Peyer's patch (tissue), 4 donors: ENCODE measurements around the gene FRS2. TPM values are rescaled to one million over a fixed set of nuclear protein-coding genes. Genes with fewer than 3 reads are reported as not detected.

ENCODE experiments used
- DNase-seq, 3 donors: peaks; one replicate each; pipeline ENCODE4 v3.0.0-alpha.2; 2017 to 2019
- H3K27ac ChIP-seq, 4 donors: fragments of 200-600 bp; sonication (generic); one replicate each; pipeline ENCODE4 v1.5.1; 2016 to 2019
- H3K27me3 ChIP-seq, 2 donors: fragments of 200-600 bp; sonication (generic); one replicate each; pipeline ENCODE4 v1.5.1; 2019
- H3K36me3 ChIP-seq, 3 donors: fragments of 200-600 bp; sonication (generic); one replicate each; pipeline ENCODE4 v1.5.1; 2016 to 2019
- H3K4me1 ChIP-seq, 4 donors: fragments of 200-600 bp; sonication (generic); one replicate each; pipeline ENCODE4 v1.5.1; 2016 to 2019
- H3K4me3 ChIP-seq, 4 donors: fragments of 200-600 bp; sonication (generic); 1 replicate in 3 of 4; 2 replicates in 1 of 4; pipeline ENCODE4 v1.5.1; 2016 to 2019; ENCODE audit warnings: mild to moderate bottlenecking in 1 of 4
- H3K9me3 ChIP-seq, 4 donors: fragments of 200-600 bp; sonication (generic); one replicate each; pipeline ENCODE4 v1.5.1; 2016 to 2019; ENCODE audit warnings: mild to moderate bottlenecking in 1 of 4
- POLR2A ChIP-seq, 2 donors: fragments of 450-650 bp; IDR thresholded peaks; one replicate each; pipeline ENCODE4 v1.5.1; 2017; ENCODE audit warnings: antibody characterized with exemption in 2 of 2, mild to moderate bottlenecking in 2 of 2, moderate library complexity in 2 of 2
- total RNA-seq, 4 donors: library from RNA; depleted of rRNA; stranded (reverse); fragments of >200 nt; gene quantifications; one replicate each; pipeline ENCODE4 v1.1.0, GENCODE V29; 2016
- TF ChIP-seq, protein P1 (sequence below), 6 experiments: fragments of 450-650 bp in 4 of 6; fragments of 200-600 bp in 2 of 6; sonication (generic) in 1 of 6; IDR thresholded peaks; one replicate each; pipeline ENCODE4 v1.5.1; 2017 to 2019; ENCODE audit warnings: antibody characterized with exemption in 6 of 6, mild to moderate bottlenecking in 3 of 6, moderate library complexity in 1 of 6

Gene FRS2
- total RNA-seq, 4 donors from 2014 or later, result 14.6 to 64.4 (median 43.2) TPM

DNA sequence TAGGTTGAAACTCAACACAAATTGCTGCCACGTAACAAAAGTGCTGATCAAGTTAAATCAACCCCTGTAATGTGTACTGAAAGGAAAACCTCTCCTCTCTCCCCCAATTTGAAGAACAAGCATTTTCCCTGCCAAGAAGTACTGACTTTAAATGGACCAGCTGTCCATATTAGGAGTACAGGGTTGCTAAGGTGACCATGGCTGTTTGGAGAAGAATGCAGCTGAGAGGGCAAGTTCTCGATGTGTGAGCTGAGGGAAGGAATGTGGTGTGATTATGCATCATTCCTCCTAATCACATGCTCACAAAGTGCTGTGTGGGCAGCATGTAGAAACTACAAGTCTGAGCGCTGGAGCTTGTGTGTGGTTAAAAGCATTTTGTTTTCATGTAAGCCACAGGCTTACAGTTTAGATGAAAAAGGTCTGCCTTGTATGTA is 64.2 kb downstream of the FRS2 start:
- TF ChIP-seq, protein P1, sequence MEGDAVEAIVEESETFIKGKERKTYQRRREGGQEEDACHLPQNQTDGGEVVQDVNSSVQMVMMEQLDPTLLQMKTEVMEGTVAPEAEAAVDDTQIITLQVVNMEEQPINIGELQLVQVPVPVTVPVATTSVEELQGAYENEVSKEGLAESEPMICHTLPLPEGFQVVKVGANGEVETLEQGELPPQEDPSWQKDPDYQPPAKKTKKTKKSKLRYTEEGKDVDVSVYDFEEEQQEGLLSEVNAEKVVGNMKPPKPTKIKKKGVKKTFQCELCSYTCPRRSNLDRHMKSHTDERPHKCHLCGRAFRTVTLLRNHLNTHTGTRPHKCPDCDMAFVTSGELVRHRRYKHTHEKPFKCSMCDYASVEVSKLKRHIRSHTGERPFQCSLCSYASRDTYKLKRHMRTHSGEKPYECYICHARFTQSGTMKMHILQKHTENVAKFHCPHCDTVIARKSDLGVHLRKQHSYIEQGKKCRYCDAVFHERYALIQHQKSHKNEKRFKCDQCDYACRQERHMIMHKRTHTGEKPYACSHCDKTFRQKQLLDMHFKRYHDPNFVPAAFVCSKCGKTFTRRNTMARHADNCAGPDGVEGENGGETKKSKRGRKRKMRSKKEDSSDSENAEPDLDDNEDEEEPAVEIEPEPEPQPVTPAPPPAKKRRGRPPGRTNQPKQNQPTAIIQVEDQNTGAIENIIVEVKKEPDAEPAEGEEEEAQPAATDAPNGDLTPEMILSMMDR (IDR thresholded peaks at IDR 0.05), result no peak
- no peak for TF ChIP-seq POLR2A (IDR thresholded peaks at IDR 0.05)
- Histone ChIP-seq H3K27me3 (no peaks in the 10 kb centered on the region), H3K4me3 (no peak overlapping the region), H3K4me1 (no peaks in the 10 kb centered on the region), H3K27ac (peak overlapping the region in 2 of 4 donors; percentile 41 to 53), H3K9me3 (no peaks in the 10 kb centered on the region), H3K36me3 (peaks cover 0 to 11% (median 0%) of the 10 kb centered on the region in 3 donors)
- DNase-seq, result peak in 1 of 3 donors; percentile 57

DNA sequence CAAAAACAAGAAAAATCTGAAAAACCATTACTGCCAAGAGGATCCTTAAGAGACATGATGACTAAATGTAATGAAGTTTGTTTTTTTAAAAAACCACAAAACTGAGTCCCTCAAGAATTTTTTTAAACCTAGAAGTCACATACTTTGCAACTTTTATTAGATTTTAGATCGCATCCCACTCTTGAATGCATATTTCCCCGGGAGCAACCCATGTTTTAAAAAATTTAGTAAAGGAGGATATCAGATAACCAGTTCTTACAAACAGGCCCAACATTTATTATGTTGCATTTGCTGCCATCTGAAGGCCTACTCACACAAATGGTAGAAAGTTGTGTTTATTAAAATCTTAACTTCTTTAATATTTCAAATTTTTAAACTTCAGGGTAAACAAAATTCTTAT is 70.8 kb downstream of the FRS2 start:
- no peaks in the 10 kb centered on the region for H3K9me3 ChIP-seq
- H3K4me3 ChIP-seq, result no peak overlapping the region
- H3K36me3 ChIP-seq, result no peaks in the 10 kb centered on the region
- H3K27me3 ChIP-seq, result no peaks in the 10 kb centered on the region
- no peak overlapping the region for H3K27ac ChIP-seq
- no peak for DNase-seq
- TF ChIP-seq, protein P1 (IDR thresholded peaks at IDR 0.05), result no peak
- TF ChIP-seq POLR2A (IDR thresholded peaks at IDR 0.05), result no peak
- H3K4me1 ChIP-seq, result no peaks in the 10 kb centered on the region

DNA sequence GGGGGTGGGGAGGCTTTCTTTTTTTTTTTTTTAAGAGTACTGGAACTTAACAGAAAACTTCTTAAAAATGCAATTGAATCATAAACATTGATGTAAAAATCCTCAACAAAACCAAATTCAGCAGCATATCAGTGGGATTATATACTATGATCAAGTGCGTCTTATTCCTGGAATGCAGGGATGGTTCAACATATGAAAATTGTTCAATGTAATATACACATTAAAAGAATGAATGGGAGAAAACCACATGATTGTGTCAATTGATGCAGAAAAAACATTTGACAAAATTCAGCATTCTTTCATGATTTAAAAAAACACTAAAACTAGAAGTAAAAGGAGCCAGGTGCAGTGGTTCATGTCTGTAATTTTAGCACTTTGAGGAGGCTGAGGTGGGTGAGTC is 73.9 kb downstream of the FRS2 start:
- Histone ChIP-seq H3K9me3 (no peaks in the 10 kb centered on the region), H3K27me3 (no peaks in the 10 kb centered on the region), H3K4me1 (no peaks in the 10 kb centered on the region), H3K27ac (no peak overlapping the region), H3K4me3 (no peak overlapping the region), H3K36me3 (no peaks in the 10 kb centered on the region)
- no peak for TF ChIP-seq POLR2A (IDR thresholded peaks at IDR 0.05)
- TF ChIP-seq, protein P1 (IDR thresholded peaks at IDR 0.05), result no peak
- no peak for DNase-seq

GRCh38 chr12:69545081-69545480 is 74.9 kb downstream of the FRS2 start:
- no peak for TF ChIP-seq POLR2A (IDR thresholded peaks at IDR 0.05)
- TF ChIP-seq, protein P1 (IDR thresholded peaks at IDR 0.05), result no peak
- H3K4me1 ChIP-seq, result no peaks in the 10 kb centered on the region
- DNase-seq, result no peak
- no peaks in the 10 kb centered on the region for H3K9me3 ChIP-seq
- H3K27ac ChIP-seq, result no peak overlapping the region
- no peaks in the 10 kb centered on the region for H3K27me3 ChIP-seq
- no peaks in the 10 kb centered on the region for H3K36me3 ChIP-seq
- H3K4me3 ChIP-seq, result no peak overlapping the region

GRCh38 chr12:69546693-69547438 is 76.7 kb downstream of the FRS2 start:
- no peaks in the 10 kb centered on the region for H3K9me3 ChIP-seq
- TF ChIP-seq, protein P1 (IDR thresholded peaks at IDR 0.05), result no peak
- TF ChIP-seq POLR2A (IDR thresholded peaks at IDR 0.05), result no peak
- no peak overlapping the region for H3K4me3 ChIP-seq
- H3K4me1 ChIP-seq, result no peaks in the 10 kb centered on the region
- DNase-seq, result no peak
- H3K27ac ChIP-seq, result no peak overlapping the region
- H3K27me3 ChIP-seq, result no peaks in the 10 kb centered on the region
- no peaks in the 10 kb centered on the region for H3K36me3 ChIP-seq
